ENCODE data around the gene TCF15.

The TCF15 gene

GRCh38 chr20:576156-576555 lies 34.0 kb downstream of the TCF15 start:
- no peak for DNase-seq

- DNase-seq = no peak
Measured at GRCh38 chr20:575230-575629, 34.9 kb downstream of the TCF15 start.

GRCh38 chr20:574297-574942 lies 35.7 kb downstream of the TCF15 start:
- DNase-seq = no peak

- no peak for DNase-seq
Measured at GRCh38 chr20:573414-574296, 36.5 kb downstream of the TCF15 start.

GRCh38 chr20:572727-573126 lies 37.4 kb downstream of the TCF15 start:
- DNase-seq = no peak

- DNase-seq = no peak
Measured at GRCh38 chr20:571754-572441, 38.2 kb downstream of the TCF15 start.

- no peak for DNase-seq
Measured at GRCh38 chr20:568673-569415, 41.3 kb downstream of the TCF15 start.

- no peak for DNase-seq
Measured at GRCh38 chr20:568097-568652, 41.9 kb downstream of the TCF15 start.

GRCh38 chr20:564192-564591 lies 45.9 kb downstream of the TCF15 start:
- no peak for DNase-seq

GRCh38 chr20:563187-563586 lies 46.9 kb downstream of the TCF15 start:
- no peak for DNase-seq

GRCh38 chr20:562232-562897 lies 47.7 kb downstream of the TCF15 start:
- DNase-seq = no peak

- peak; percentile 60 for DNase-seq
Measured at GRCh38 chr20:561437-562231, 48.5 kb downstream of the TCF15 start.

- DNase-seq = no peak
Measured at GRCh38 chr20:560680-561079, 49.4 kb downstream of the TCF15 start.

- no peak for DNase-seq
Measured at GRCh38 chr20:558117-558516, 52.0 kb downstream of the TCF15 start.

- DNase-seq = no peak
Measured at GRCh38 chr20:556984-557383, 53.1 kb downstream of the TCF15 start.

GRCh38 chr20:555976-556385 lies 54.1 kb downstream of the TCF15 start:
- no peak for DNase-seq

Measured in GDM1 (cell line).